Neural cell (in vitro differentiated cells): ENCODE measurements around the gene ZNF266. TPM values are rescaled to one million over a fixed set of nuclear protein-coding genes. Genes with fewer than 3 reads are reported as not detected.

ENCODE experiments used
- H2AFZ ChIP-seq: fragments of 200-600, 300-800 bp; sonication (generic), shearing (Covaris generic); 2 replicates; pipeline ENCODE4 v1.6.0; 2014; ENCODE audit warnings: low read depth, mild to moderate bottlenecking, antibody characterized with exemption, low read length, moderate library complexity
- H3F3A ChIP-seq: fragments of 200-600 bp; shearing (Covaris generic); 2 replicates; pipeline ENCODE4 v1.6.1; 2016; ENCODE audit warnings: mild to moderate bottlenecking, moderate library complexity, mixed read lengths, antibody characterized with exemption, low read length; ENCODE audit not compliant: insufficient read depth, poor library complexity, severe bottlenecking
- H3K27ac ChIP-seq: fragments of 200-600, 300-800 bp; sonication (generic), shearing (Covaris generic); 2 replicates; pipeline ENCODE4 v1.5.1; 2014; ENCODE audit warnings: mild to moderate bottlenecking, low read length, moderate library complexity
- H3K27me3 ChIP-seq: fragments of 300-800, 200-600 bp; sonication (generic), shearing (Covaris generic); 2 replicates; pipeline ENCODE4 v1.6.0; 2014; ENCODE audit warnings: mild to moderate bottlenecking, low read depth, low read length, moderate library complexity; ENCODE audit not compliant: insufficient read depth
- H3K36me3 ChIP-seq: fragments of 300-800, 200-600 bp; sonication (generic), shearing (Covaris generic); 2 replicates; pipeline ENCODE4 v1.5.1; 2014; ENCODE audit warnings: mild to moderate bottlenecking, antibody characterized with exemption, low read length, moderate library complexity; ENCODE audit not compliant: insufficient read depth
- H3K4me2 ChIP-seq: fragments of 300-800, 200-600 bp; sonication (generic), shearing (Covaris generic); 2 replicates; pipeline ENCODE4 v1.6.0; 2014; ENCODE audit warnings: mild to moderate bottlenecking, low read length
- H3K4me3 ChIP-seq: fragments of 300-800, 200-600 bp; sonication (generic), shearing (Covaris generic); 2 replicates; pipeline ENCODE4 v1.5.1; 2014; ENCODE audit warnings: mild to moderate bottlenecking, low read length, moderate library complexity
- H3K79me2 ChIP-seq: fragments of 200-600 bp; shearing (Covaris generic); replicated peaks from 2 replicates; pipeline ENCODE4 v1.6.0; 2014; ENCODE audit warnings: mild to moderate bottlenecking, low read length, moderate library complexity; ENCODE audit not compliant: insufficient read depth
- H3K9ac ChIP-seq: fragments of 300-800, 200-600 bp; sonication (generic), shearing (Covaris generic); 2 replicates; pipeline ENCODE4 v1.6.1; 2016; ENCODE audit warnings: mild to moderate bottlenecking, low read length, mixed read lengths
- H3K9me2 ChIP-seq: fragments of 200-600 bp; shearing (Covaris generic); 2 replicates; pipeline ENCODE4 v1.6.1; 2016; ENCODE audit warnings: mild to moderate bottlenecking, low read length, mixed read lengths; ENCODE audit not compliant: insufficient read depth
- H3K9me3 ChIP-seq: fragments of 200-600, 300-800 bp; sonication (generic), shearing (Covaris generic); 2 replicates; pipeline ENCODE4 v1.6.1; 2016; ENCODE audit warnings: mild to moderate bottlenecking, mixed run types, low read length, moderate library complexity, mixed read lengths
- H4K20me1 ChIP-seq: fragments of 200-600 bp; shearing (Covaris generic); 2 replicates; pipeline ENCODE4 v1.6.1; 2016; ENCODE audit warnings: mild to moderate bottlenecking, mixed run types; ENCODE audit not compliant: insufficient read depth
- EP300 ChIP-seq: fragments of 450-650 bp; conservative IDR thresholded peaks from 2 replicates; pipeline ENCODE4 v1.6.1; 2014; ENCODE audit warnings: antibody characterized with exemption, mild to moderate bottlenecking, moderate library complexity; ENCODE audit not compliant: poor library complexity, severe bottlenecking
- EZH2 ChIP-seq: fragments of 200-600, 300-800 bp; shearing (Covaris generic), sonication (generic); IDR thresholded peaks from 2 replicates; pipeline ENCODE4 v1.6.1; 2014; ENCODE audit warnings: antibody characterized with exemption, low read length, borderline replicate concordance, mild to moderate bottlenecking; ENCODE audit not compliant: insufficient read depth, poor library complexity, severe bottlenecking
- MXI1 ChIP-seq: fragments of 450-650 bp; conservative IDR thresholded peaks from 2 replicates; pipeline ENCODE4 v1.6.1; 2014; ENCODE audit warnings: antibody characterized with exemption, mild to moderate bottlenecking; ENCODE audit not compliant: poor library complexity, severe bottlenecking
- POLR2AphosphoS5 ChIP-seq: IDR thresholded peaks from 2 replicates; pipeline ENCODE4 v1.6.1; 2012
- RAD21 ChIP-seq: fragments of 450-650 bp; conservative IDR thresholded peaks from 2 replicates; pipeline ENCODE4 v1.6.1; 2014; ENCODE audit warnings: antibody characterized with exemption, mild to moderate bottlenecking, moderate library complexity
- SMC3 ChIP-seq: fragments of 450-650 bp; conservative IDR thresholded peaks from 2 replicates; pipeline ENCODE4 v1.6.1; 2014; ENCODE audit warnings: antibody characterized with exemption, mild to moderate bottlenecking, moderate library complexity; ENCODE audit not compliant: poor library complexity
- TAF1 ChIP-seq: IDR thresholded peaks from 2 replicates; pipeline ENCODE4 v1.6.1; 2012; ENCODE audit warnings: low read depth
- polyA plus RNA-seq: library from polyadenylated mRNA; depleted of rRNA; stranded (reverse); fragments of >200 nt; gene quantifications from 2 replicates; pipeline ENCODE4 v1.2.3, GENCODE V29; 2014
- TF ChIP-seq, protein P1 (sequence below): fragments of 450-650 bp; IDR thresholded peaks from 2 replicates; pipeline ENCODE4 v1.5.1; 2014; ENCODE audit warnings: antibody characterized with exemption, mild to moderate bottlenecking, moderate library complexity; ENCODE audit not compliant: poor library complexity, severe bottlenecking
- TF ChIP-seq, protein P2 (sequence below): IDR thresholded peaks from 2 replicates; pipeline ENCODE4 v1.6.1; 2012; ENCODE audit warnings: borderline replicate concordance

Gene ZNF266
- polyA plus RNA-seq, 1 donor from 2014 or later, result 67.6 TPM

GRCh38 chr19:9381361-9381785 lies 54.0 kb downstream of the ZNF266 start:
- no peak overlapping the region for H3K4me3 ChIP-seq
- peaks cover 72% of the 10 kb centered on the region for H3K36me3 ChIP-seq
- H3K9ac ChIP-seq, result no peak overlapping the region
- no peaks in the 10 kb centered on the region for H3K27me3 ChIP-seq
- H3K27ac ChIP-seq, result no peak overlapping the region
- no peak overlapping the region for H2AFZ ChIP-seq
- no peaks in the 10 kb centered on the region for H3K9me2 ChIP-seq
- H3F3A ChIP-seq, result no peaks in the 10 kb centered on the region
- H4K20me1 ChIP-seq, result no peaks in the 10 kb centered on the region
- no peaks in the 10 kb centered on the region for H3K79me2 ChIP-seq
- H3K4me2 ChIP-seq, result no peak overlapping the region
- no peak for TF ChIP-seq MXI1
- TF ChIP-seq, protein P1, sequence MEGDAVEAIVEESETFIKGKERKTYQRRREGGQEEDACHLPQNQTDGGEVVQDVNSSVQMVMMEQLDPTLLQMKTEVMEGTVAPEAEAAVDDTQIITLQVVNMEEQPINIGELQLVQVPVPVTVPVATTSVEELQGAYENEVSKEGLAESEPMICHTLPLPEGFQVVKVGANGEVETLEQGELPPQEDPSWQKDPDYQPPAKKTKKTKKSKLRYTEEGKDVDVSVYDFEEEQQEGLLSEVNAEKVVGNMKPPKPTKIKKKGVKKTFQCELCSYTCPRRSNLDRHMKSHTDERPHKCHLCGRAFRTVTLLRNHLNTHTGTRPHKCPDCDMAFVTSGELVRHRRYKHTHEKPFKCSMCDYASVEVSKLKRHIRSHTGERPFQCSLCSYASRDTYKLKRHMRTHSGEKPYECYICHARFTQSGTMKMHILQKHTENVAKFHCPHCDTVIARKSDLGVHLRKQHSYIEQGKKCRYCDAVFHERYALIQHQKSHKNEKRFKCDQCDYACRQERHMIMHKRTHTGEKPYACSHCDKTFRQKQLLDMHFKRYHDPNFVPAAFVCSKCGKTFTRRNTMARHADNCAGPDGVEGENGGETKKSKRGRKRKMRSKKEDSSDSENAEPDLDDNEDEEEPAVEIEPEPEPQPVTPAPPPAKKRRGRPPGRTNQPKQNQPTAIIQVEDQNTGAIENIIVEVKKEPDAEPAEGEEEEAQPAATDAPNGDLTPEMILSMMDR, result no peak
- TF ChIP-seq SMC3, result no peak
- TF ChIP-seq EP300, result no peak
- TF ChIP-seq EZH2, result no peak
- H3K9me3 ChIP-seq, result peaks cover 77% of the 10 kb centered on the region

DNA sequence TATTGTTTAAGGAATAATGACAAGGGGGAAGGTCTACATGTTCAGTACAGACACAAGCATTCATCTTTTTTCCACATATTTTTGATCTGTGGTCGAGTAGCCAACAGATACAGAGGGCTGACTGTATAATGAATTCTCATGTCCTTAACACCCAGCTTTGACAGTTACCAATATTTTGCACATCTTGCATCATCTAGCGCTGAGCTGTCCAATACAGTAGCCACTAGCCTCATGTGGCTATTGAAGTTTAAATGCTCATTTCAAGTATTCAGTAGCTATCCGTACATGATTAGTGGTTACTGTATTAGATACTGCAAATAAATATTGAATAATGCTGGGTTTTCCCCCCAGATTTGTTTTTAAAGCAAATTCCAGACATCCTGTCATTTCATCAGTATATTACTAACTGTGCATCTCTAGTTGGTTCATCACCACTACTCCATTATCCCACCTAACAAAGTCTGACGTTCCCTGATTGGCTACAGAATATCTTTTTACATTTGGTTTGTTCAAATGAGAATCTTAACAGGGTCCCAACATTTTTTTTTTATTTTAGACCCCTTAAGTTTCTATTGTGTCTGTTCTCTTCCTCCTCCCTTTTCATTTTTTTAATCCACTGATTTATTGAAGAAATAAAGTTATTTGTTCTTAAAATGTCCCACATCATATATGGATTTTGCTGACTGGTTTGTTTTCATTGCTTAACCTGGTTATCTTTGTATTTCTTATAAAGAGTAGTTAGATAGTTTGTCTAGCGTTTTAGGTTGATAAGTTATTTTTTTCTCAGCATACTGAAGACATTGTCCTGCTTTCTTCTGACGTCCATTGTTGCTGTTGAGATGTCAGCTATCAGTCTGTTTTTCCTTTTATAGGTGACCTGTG lies 64.4 kb downstream of the ZNF266 start:
- Histone ChIP-seq H3K27me3 (no peaks in the 10 kb centered on the region), H3K27ac (no peak overlapping the region), H3K36me3 (peaks cover 27% of the 10 kb centered on the region), H3F3A (no peaks in the 10 kb centered on the region), H3K9ac (no peak overlapping the region), H2AFZ (no peak overlapping the region), H3K9me3 (peaks cover 17% of the 10 kb centered on the region), H3K9me2 (no peaks in the 10 kb centered on the region), H4K20me1 (no peaks in the 10 kb centered on the region), H3K4me3 (no peak overlapping the region), H3K4me2 (no peak overlapping the region), H3K79me2 (no peaks in the 10 kb centered on the region)
- TF ChIP-seq RAD21, result no peak
- TF ChIP-seq, protein P1, result no peak
- no peak for TF ChIP-seq EZH2
- TF ChIP-seq TAF1, result no peak
- TF ChIP-seq SMC3, result no peak
- TF ChIP-seq EP300, result no peak
- TF ChIP-seq, protein P2, sequence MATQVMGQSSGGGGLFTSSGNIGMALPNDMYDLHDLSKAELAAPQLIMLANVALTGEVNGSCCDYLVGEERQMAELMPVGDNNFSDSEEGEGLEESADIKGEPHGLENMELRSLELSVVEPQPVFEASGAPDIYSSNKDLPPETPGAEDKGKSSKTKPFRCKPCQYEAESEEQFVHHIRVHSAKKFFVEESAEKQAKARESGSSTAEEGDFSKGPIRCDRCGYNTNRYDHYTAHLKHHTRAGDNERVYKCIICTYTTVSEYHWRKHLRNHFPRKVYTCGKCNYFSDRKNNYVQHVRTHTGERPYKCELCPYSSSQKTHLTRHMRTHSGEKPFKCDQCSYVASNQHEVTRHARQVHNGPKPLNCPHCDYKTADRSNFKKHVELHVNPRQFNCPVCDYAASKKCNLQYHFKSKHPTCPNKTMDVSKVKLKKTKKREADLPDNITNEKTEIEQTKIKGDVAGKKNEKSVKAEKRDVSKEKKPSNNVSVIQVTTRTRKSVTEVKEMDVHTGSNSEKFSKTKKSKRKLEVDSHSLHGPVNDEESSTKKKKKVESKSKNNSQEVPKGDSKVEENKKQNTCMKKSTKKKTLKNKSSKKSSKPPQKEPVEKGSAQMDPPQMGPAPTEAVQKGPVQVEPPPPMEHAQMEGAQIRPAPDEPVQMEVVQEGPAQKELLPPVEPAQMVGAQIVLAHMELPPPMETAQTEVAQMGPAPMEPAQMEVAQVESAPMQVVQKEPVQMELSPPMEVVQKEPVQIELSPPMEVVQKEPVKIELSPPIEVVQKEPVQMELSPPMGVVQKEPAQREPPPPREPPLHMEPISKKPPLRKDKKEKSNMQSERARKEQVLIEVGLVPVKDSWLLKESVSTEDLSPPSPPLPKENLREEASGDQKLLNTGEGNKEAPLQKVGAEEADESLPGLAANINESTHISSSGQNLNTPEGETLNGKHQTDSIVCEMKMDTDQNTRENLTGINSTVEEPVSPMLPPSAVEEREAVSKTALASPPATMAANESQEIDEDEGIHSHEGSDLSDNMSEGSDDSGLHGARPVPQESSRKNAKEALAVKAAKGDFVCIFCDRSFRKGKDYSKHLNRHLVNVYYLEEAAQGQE, result no peak
- no peak for TF ChIP-seq POLR2AphosphoS5
- no peak for TF ChIP-seq MXI1
